SHP77 treated with DMSO at 0.1 percent for 48 hours (cell line): ENCODE results near the gene SCN9A.

Experiments
- DNase-seq: peaks from one replicate; lab custom pipeline; 2025; lab: John Stamatoyannopoulos, UW

The SCN9A gene

DNA sequence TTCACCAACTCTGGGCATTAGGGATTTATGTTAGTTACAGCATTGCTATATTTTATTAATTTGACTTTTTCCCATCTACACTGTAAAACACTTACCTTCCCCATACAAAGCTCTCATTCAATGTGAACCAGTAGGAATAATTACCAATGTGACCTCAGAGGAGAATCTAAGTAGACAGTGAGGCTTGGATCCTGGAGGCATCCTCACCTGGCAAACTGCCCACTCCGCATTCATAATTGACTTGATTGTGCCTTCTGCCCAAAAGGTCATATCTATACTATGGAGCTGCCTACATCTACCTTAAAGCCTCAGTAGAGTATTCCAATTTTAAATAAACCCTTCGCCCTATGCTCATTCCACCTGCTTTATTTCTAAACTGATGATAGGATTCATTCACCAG is 202.5 kb downstream of the SCN9A start:
- no peak for DNase-seq

DNA sequence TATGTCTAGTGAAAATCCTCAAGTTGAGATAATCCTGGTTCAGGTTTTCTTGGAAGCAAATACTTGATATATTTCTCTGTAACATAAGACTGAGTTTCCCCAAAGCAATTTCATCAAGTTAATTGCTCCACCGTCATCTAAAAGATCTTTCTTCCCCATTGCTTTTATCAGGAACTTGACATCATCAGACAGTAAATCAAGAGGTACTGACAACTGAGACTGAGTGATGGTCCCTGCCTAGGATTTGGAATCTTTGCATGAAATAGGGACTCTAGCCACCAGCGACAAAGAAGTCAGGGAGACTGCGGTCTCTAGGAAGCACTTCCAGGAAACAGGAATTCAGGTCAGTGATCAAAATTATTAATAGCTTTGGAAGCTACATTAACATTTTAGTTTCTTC is 204.5 kb downstream of the SCN9A start:
- no peak for DNase-seq

DNA sequence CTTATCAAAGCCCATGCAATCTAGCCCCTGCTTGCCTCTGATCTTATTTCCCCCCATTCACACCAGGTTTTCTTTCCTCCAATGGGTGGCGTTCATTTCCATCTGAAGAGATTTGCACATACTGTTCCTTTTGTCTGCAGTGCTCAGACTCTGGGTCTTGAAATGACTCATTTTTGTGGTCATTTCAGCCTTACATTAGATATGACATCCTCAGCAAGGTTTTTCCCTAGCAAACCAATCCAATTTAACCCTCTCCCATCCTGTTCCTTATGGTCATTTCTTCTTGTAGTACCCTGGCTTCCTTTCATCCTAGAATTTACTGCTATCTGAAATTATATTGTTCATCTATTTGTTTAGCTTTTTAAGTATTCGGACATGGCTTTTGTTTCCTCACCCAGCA is 205.4 kb downstream of the SCN9A start:
- DNase-seq = no peak

DNA sequence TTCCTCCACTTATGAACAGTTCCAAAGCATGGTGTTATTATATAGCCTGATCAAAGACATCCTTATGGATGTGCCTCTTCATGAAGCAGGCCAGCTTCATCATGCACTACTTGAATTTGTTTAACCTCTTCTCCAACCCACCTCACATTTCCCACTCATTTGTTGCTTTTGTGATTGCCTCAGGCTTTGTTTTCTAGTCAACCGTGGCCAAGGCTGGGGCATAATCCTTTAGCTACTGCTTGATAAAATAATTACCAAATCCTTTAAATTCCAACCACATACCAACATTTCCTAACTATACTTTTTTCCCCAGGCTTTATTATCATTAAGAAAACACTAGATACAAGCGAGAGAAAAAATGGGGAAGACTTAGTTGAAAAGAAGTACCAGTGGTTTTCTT is 208.3 kb downstream of the SCN9A start:
- DNase-seq = no peak

DNA sequence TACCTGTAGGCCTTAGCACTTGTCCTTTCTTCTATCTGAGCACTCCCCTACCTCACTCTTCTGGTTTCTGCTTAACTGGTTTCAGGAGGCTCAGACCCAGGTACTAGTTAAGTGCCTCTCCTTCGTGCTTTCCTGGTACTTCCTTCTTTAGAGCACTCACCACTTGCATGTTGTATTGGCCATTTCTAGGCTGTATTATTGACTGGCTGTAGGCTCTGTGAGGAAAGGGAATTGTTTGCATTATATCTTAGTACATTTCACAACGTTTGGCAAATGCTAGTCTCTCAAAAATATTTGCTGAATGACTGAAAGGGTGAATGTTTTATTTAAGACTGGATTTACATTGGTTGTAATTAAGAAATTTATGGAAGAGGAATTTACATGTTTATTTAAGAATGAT is 212.0 kb downstream of the SCN9A start:
- DNase-seq = no peak

DNA sequence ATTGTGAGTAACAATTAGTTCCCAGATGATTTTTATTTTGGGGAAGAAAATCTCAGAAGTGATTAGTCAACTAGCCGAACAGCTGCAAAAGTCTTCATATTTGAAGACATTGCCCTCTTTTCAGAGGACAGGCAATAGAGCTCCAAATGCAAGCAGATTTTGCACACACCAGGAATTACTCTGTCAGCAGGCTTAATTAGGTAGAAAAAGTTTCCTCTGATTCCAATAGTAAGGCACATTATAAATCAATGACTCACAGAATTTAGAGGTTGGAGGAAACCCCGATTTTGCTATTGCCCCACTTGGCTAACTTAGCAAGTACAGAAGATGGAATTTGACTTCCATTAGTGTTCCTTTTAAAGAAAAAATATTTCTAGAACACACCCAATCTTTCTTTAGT is 217.2 kb downstream of the SCN9A start:
- DNase-seq = no peak

DNA sequence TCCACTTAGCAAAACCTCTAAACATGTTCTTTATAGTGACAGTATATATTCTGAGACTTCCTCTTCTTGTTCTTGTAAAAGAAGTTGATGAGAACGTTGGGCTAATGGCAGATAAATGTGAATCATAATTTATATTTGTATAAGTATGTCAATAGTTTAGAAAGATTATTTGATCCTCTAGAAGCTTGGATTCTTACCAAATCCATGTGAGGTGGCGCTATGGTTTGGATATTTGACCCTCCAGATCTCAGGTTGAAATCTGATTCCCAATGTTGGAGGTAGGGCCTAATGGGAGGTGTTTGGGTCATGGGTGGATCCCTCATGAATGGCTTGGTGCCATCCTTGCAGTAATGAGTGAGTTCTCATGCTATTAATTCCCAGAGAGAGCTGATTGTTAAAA is 218.2 kb downstream of the SCN9A start:
- no peak for DNase-seq

DNA sequence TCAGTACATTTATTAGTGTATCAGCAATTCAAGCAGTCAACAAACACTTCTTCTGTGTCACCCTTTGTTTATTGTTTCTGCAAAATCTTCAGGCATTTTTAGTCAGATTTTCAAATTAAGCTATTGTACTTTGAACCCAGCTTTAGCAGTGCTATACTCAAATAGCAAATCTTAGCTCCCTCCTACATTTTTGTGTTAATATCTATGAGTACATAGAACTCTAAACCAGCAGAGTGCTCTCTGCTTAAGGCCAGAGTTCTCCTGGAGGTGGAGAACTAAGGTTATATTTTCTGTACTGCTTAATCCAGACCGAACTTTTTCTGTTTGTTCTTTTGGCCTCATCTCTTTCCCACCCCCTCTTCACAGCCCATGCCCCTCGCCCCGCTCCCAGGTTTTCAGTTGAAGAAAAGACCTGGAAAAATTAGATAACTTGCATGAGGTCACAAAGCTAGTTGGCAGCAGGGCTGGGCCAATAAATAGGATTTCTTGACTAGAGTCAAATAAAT is 218.7 kb downstream of the SCN9A start:
- DNase-seq = no peak

DNA sequence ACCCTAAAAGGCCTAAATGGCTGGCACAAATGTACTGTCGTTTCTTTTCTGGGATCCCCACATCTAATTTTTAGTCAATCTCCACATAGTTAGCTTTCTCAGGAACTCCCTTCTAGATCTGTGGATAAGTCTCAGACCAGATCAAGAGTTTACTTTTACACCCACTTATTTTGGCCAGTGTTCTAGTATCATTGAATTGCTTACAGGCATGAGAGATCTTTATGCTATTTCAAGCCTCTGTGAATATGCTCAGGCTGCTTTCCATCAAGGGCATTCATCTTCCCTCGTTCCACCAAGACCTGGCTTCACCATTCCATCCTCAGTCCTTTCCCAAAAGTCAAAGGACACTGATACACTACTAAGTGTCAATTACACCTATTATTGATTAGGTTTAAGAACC is 220.2 kb downstream of the SCN9A start:
- no peak for DNase-seq

DNA sequence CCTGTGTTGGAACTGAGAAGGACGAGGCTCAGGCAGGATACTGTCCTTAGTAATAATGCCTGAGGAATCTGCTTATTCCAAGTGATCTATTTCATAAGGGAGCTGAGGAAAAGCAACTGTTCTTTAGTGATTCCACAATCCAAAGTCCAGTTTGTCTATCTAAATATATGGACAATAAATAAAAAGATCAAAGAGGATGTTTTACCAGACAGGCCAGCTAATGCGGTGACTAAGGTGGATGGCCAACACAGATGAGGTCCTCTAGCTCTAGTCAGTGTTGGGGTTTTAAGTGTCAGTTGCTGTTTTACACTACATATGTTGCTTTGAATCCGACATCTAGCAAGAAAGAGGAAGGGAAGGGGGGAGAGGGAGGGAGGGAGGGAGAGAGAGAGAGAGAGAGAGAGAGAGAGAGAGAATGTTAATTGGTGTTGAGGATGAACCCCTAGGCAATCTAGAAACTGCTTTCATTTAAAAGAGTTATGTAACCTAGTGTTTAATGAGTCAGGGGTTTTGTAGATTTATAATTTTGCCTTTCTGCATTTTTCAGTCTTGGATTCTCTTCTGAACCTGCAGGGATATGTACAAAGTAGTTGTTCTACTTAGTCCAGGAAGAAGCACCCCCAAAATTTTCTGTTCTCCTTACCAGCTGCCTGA is 220.9 kb downstream of the SCN9A start:
- DNase-seq = no peak

DNA sequence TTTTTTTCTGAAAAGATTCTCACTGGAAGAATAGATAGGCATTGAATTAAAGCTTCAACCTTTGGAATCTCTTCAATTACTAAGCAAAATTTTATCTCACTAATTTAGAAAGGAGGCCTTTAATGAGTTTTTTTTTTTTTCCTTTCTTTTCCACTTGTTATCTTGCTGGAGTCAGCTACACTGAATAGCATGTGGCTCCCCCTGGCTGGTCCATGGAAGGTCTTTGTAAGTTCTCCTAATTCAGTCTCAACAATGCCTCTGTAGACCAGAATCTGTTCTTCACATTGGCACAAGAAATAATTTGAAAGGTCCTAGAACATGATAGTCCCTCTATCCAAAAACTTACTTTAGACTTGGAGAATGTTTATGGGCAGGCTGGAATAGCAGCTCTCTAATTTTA is 223.7 kb downstream of the SCN9A start:
- no peak for DNase-seq

DNA sequence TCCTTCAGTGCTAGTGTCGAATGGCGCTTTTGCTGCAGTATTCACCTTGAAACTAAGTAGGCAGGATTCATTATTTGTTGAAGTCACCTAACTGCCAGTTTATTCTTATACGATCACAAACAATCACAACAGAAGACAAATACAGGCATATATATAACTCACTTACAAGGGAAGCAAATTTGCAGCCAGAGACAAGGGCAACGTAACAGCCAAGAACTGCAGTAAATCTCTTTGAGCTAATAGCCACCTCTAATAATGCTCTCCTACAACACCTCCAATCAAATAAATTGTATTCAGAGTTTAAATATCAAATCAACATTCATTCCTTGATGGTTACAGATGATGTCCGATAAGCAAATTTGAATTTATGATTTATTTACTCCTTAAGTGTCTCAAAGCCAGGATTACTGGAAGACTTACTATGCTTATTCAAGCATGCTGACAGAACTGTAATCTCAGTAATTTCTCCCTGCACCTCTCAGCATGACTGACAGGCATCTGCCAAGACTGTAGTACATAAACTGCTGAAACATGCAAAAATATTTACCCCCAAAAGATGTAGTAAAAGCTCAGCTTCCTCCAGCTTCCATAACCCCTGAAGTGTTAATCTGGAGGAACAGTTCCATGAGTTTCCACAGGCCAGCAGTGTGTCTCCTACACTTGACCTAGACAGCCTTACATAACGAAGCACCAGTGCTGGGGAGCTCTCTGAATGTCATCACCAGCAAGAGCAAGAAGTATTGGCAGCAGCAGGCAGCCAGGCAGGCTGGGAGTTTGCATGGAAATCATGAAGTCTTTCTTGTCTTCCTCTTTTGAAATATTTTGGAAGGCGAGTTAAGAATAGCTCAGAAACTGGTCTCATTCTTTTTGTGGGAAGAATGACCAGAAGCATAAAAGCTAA is 227.0 kb downstream of the SCN9A start:
- no peak for DNase-seq

DNA sequence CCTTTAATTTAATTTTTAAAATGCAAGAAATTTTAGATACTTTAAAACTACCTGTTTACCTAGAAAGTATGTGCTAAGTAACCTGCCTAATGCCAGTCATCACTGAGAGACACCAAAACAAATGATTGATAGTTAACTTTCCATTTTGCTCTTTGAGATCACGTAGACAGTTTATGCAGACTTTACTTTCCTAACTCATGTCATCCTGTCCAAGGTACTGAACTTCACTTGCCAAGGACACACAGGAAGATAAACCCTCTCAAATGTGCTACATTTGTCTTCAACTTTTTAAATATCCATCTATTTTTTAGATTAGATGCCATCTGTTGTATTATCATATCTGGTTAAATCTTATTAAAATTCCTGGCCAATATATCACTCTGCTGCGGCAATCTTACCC is 227.9 kb downstream of the SCN9A start:
- DNase-seq = no peak
